A673 (cell line): ENCODE results near the gene ELOB.

ENCODE experiments used
- CTCF ChIP-seq: fragments of 300-800, 200-600 bp; sonication (generic); conservative IDR thresholded peaks from 2 replicates; pipeline ENCODE4 v1.5.1; 2017; ENCODE audit warnings: low read depth, mild to moderate bottlenecking, antibody characterized with exemption, low read length, moderate library complexity, mixed read lengths
- EZH2 ChIP-seq: fragments of 200-600 bp; sonication (generic); IDR thresholded peaks from 2 replicates; pipeline ENCODE4 v1.6.1; 2017; ENCODE audit warnings: borderline replicate concordance, low read depth, mild to moderate bottlenecking, mixed read lengths, antibody characterized with exemption, low read length; ENCODE audit not compliant: poor library complexity, severe bottlenecking

- TF ChIP-seq CTCF (no peak), EZH2 (no peak)
Measured at GRCh38 chr16:2751577-2752034, 25.5 kb downstream of the ELOB start.
